WERI-Rb-1 (cell line): ENCODE measurements around the gene SEPTIN8.

ENCODE experiments used
- DNase-seq: peaks from one replicate; pipeline ENCODE4 v3.0.0-alpha.2; 2020
- H3K27ac ChIP-seq: fragments of 250-450 bp; sonication (Bioruptor Pico); 2 replicates; pipeline ENCODE4 v1.5.1; 2020; ENCODE audit warnings: mild to moderate bottlenecking, moderate library complexity
- H3K27me3 ChIP-seq: fragments of 250-450 bp; sonication (Bioruptor Pico); 2 replicates; pipeline ENCODE4 v1.5.1; 2021; ENCODE audit warnings: mild to moderate bottlenecking, low read depth, moderate library complexity; ENCODE audit not compliant: insufficient read depth, severe bottlenecking
- H3K36me3 ChIP-seq: fragments of 250-450 bp; sonication (Bioruptor Pico); 2 replicates; pipeline ENCODE4 v1.5.1; 2020; ENCODE audit warnings: mild to moderate bottlenecking, moderate library complexity
- H3K4me3 ChIP-seq: 2 replicates; pipeline ENCODE4 v1.5.1; 2011; ENCODE audit warnings: low read depth, mild to moderate bottlenecking, control low read depth, low read length
- H3K9me3 ChIP-seq: fragments of 250-450 bp; sonication (Bioruptor Pico); 2 replicates; pipeline ENCODE4 v1.5.1; 2021; ENCODE audit warnings: mild to moderate bottlenecking, moderate library complexity; ENCODE audit not compliant: severe bottlenecking
- CTCF ChIP-seq: IDR thresholded peaks from 2 replicates; pipeline ENCODE4 v1.5.1; 2011; ENCODE audit warnings: low read depth, mild to moderate bottlenecking, control low read depth, inconsistent platforms, low read length

SEPTIN8 gene

GRCh38 chr5:132819468-132819867, 42.4 kb upstream of the SEPTIN8 start:
- Histone ChIP-seq H3K36me3 (no peaks in the 10 kb centered on the region; the same call in 1 of the 2 replicates), H3K4me3 (no peak overlapping the region), H3K27me3 (no peaks in the 10 kb centered on the region), H3K27ac (no peak overlapping the region), H3K9me3 (no peaks in the 10 kb centered on the region)
- no peak for TF ChIP-seq CTCF
- no peak for DNase-seq

- no peak for TF ChIP-seq CTCF
- no peaks in the 10 kb centered on the region for H3K27me3 ChIP-seq
- H3K9me3 ChIP-seq, result peaks cover 2% of the 10 kb centered on the region
- no peak overlapping the region for H3K4me3 ChIP-seq
- DNase-seq, result no peak
- no peaks in the 10 kb centered on the region for H3K36me3 ChIP-seq
- H3K27ac ChIP-seq, result no peak overlapping the region
Measured at GRCh38 chr5:132817011-132817410, 40.0 kb upstream of the SEPTIN8 start.

- Histone ChIP-seq H3K9me3 (peaks cover 2% of the 10 kb centered on the region), H3K27me3 (no peaks in the 10 kb centered on the region), H3K36me3 (no peaks in the 10 kb centered on the region), H3K27ac (no peak overlapping the region), H3K4me3 (no peak overlapping the region)
- no peak for TF ChIP-seq CTCF
- DNase-seq, result no peak
Measured at GRCh38 chr5:132816554-132816953, 39.5 kb upstream of the SEPTIN8 start.

GRCh38 chr5:132816083-132816482, 39.0 kb upstream of the SEPTIN8 start:
- TF ChIP-seq CTCF, result no peak
- Histone ChIP-seq H3K27me3 (no peaks in the 10 kb centered on the region), H3K9me3 (peaks cover 2% of the 10 kb centered on the region), H3K27ac (no peak overlapping the region), H3K4me3 (no peak overlapping the region), H3K36me3 (no peaks in the 10 kb centered on the region)
- no peak for DNase-seq

GRCh38 chr5:132815454-132815853, 38.4 kb upstream of the SEPTIN8 start:
- Histone ChIP-seq H3K4me3 (no peak overlapping the region), H3K9me3 (peaks cover 2% of the 10 kb centered on the region), H3K27me3 (no peaks in the 10 kb centered on the region), H3K36me3 (no peaks in the 10 kb centered on the region), H3K27ac (no peak overlapping the region)
- no peak for DNase-seq
- no peak for TF ChIP-seq CTCF

GRCh38 chr5:132814503-132815294, 37.7 kb upstream of the SEPTIN8 start:
- H3K36me3 ChIP-seq, result no peaks in the 10 kb centered on the region
- no peaks in the 10 kb centered on the region for H3K27me3 ChIP-seq
- DNase-seq, result no peak
- TF ChIP-seq CTCF, result no peak
- H3K9me3 ChIP-seq, result peaks cover 2% of the 10 kb centered on the region
- H3K27ac ChIP-seq, result no peak overlapping the region
- no peak overlapping the region for H3K4me3 ChIP-seq
